HG03439 (cell line): Measurements from ENCODE around the gene GTF2F2.
"Not testable (repeated sequence)": the region's sequence is repeated elsewhere in the genome, so short reads cannot be mapped to it uniquely, and the experiment has no call there.

Experiments
- ATAC-seq: cut with Tn5 transposase; IDR thresholded peaks from one replicate; pipeline ENCODE4 v1.9.1; 2021; ENCODE audit warnings: mild to moderate bottlenecking, moderate library complexity; ENCODE audit not compliant: unreplicated experiment

Gene GTF2F2

GRCh38 chr13:45243077-45243476 is 122.8 kb downstream of the GTF2F2 start:
- ATAC-seq = no peak

DNA sequence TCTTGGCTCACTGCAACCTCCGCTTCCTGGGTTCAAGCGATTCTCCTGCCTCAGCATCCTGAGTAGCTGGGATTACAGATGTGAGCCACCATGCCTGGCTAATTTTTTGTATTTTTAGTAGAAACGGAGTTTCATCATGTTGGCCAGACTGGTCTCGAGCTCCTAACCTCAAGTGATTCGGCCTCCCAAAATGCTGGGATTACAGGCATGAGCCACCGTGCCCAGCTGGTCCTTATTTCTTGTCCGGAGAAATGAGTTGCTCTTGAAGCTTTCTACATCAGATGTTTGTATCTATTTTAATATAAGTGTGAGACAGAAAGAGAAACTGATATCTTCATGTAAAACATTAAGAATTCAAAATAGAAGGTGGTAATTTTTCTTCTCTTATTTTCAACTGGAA is 124.4 kb downstream of the GTF2F2 start:
- not testable (repeated sequence) for ATAC-seq

DNA sequence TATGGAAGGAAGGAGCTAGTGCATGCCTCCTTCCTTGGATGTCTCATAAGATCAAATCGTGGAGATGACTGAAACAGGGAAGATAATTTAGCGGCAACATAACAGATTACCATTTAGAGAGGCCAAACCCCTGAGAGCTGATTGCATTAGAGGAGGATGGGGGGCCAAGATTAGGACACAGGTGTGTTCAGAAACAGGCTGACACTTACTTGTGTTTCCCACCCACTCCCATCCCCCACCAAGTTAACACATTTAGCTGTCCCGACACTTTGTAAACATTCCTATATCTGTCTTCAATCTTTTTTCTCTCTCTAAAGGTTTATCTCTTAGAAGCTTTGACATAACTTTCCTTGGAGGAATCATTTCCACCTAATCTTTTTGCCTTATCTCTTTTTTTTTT is 129.4 kb downstream of the GTF2F2 start:
- no peak for ATAC-seq

DNA sequence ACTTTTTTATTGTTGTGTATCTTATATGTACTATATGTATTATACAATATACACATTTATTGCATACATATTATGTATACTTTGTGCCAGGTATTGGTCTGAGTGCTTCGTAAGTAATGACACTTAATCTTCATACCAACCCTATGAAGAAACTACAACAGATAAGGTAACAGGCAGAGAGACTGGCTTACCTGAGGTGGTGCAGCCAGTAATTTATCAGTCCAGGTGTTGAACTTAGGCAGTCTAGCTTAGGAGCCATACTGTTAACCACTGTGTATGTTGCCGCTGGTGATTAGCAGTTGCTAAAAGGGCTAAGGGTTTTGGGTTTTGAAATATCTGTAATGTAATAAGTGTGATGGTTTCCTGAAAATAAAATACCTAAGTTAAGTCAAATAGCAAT is 134.1 kb downstream of the GTF2F2 start:
- no peak for ATAC-seq

- ATAC-seq = no peak
These were observed 135.1 kb downstream of the GTF2F2 start for GRCh38 chr13:45255247-45255987.

DNA sequence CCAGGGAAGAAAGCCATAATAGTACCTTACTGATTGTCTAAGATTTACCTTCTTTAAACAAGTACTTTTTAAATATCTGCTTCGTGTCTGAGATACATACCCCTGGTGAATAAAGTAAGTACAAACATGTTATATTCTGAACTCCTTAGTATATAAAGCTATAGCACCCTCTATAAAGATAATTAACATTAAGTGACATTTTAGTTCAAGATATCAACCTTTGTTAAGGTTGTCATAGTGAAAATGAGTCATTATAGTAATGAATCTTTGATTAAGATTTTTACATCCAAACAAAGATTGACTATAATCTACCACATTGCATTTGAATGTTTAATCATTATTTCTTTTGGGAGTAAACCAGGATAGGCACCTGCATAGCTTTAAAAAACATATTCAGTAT is 135.9 kb downstream of the GTF2F2 start:
- ATAC-seq = no peak

GRCh38 chr13:45257638-45258333 is 137.5 kb downstream of the GTF2F2 start:
- no peak for ATAC-seq

GRCh38 chr13:45258334-45258675 is 138.0 kb downstream of the GTF2F2 start:
- ATAC-seq = no peak

GRCh38 chr13:45267215-45267614 is 146.9 kb downstream of the GTF2F2 start:
- no peak for ATAC-seq

- no peak for ATAC-seq
These were observed 148.9 kb downstream of the GTF2F2 start for GRCh38 chr13:45269204-45269603.

DNA sequence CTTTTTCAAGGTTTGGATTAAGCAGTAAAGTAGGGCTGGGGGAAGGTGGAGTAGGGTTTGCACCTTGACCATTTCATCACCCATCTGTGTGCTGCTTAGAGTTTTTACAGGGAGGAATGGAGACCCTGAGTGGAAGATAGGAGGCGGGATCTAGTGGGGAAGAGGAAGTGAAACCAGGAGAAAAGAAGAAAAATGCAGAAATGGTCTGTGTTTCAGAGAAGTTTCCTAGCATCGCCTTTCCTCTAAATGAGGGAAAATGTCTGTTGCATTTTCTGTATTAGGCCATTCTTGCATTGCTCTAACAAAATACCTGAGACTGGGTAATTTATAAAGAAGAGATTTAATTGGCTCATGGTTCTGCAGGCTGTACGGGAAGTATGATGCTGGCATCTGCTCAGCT is 156.6 kb downstream of the GTF2F2 start:
- ATAC-seq = no peak

DNA sequence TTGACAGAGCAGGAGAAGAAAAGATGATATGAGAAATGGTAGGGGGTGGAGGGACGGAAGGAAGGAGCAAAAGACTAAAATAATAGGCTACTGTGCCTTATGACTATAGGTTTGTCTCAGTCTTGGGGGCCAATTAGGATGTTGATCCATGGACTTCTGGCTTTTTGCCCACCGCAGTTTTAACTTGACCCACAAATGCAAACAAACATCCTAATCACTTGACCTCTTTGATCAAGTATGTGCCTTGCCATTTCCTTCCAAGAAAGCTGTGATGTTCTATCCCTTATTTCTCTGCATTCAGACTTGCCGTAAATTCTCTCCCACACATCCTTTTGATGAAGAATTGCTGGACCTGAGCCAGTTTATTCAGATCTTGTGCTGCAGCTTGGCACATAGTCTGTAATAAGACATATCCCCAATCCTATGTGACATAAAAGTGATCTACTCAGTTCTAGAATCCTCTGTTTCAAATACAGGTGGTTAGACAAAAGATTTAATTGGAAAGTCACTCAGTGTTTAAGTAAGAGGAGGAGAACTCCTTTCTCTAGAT is 157.9 kb downstream of the GTF2F2 start:
- no peak for ATAC-seq

GRCh38 chr13:45280011-45280410 is 159.7 kb downstream of the GTF2F2 start:
- ATAC-seq = no peak

GRCh38 chr13:45280751-45281634 is 160.7 kb downstream of the GTF2F2 start:
- peak; percentile 71 for ATAC-seq

DNA sequence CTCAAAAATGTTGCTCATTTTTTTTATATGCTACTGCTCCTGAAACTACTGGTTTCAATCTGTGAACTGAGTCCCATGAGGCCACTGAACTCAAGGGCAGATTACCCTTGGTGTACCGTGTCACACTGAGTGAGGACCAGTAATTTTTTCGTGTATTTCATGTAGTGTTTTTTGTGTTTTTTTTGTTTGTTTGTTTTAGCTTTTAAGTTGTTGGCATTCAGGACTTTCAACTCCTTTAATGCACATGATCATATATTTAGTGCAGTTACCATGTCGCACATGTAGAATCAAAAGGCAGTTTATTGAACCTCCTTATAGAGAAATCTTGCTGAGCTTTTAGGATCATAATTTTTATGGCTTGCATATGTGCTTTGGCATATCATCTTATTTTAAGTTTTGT is 162.7 kb downstream of the GTF2F2 start:
- ATAC-seq = no peak

DNA sequence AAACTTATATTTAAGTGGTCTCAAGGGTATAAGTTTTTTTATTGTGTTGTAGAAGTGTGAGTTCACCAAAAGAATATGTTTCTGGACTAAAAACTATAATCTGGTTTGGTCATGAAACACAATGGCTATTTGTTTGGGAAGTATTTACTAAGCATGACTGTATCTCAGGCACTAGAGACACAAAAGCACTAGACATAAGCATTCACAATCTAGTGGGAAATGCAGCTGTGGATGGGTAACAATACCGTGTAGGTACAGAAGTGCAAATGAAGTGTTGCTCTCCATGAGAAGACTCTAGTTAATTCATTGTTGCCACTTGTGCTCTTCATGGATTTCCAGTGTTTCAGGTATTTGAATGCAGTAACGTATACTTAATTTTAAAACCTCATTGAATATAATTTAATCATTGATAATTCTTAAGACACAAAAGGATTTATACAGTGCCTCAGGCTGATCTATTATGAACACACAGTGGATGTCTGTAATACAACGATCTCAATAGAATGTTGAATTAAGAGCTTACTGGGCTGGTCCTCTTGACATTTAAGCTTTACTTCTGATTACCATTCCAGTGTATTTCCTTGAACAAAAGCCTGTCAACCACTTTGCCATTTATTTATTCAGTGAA is 169.7 kb downstream of the GTF2F2 start:
- no peak for ATAC-seq

DNA sequence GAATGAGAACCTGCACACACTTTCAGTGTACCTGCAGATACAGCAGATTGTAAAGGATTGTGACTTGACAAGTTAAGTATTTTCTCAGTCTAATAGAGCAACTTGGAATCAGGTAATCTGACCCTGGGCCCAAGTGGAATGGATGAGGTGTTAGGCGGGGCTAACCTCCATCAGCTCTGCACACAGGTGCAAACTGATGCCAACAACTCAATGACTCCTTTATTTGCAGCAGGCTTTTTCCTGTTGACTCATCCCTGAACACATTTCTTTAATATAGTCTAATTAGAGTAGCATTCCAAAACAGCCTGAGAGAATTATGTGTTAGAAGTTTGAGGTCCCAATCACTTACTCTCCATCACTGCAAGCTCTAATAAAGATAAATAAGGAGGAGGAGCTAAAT is 171.9 kb downstream of the GTF2F2 start:
- no peak for ATAC-seq

- no peak for ATAC-seq
These were observed 175.2 kb downstream of the GTF2F2 start for GRCh38 chr13:45295536-45295935.

GRCh38 chr13:45296259-45296658 is 175.9 kb downstream of the GTF2F2 start:
- no peak for ATAC-seq

GRCh38 chr13:45297456-45298205 is 177.3 kb downstream of the GTF2F2 start:
- no peak for ATAC-seq
